Neural progenitor cell (in vitro differentiated cells): ENCODE measurements around the gene PSMC3IP. TPM values are rescaled to one million over a fixed set of nuclear protein-coding genes. Genes with fewer than 3 reads are reported as not detected.
"Not testable (repeated sequence)": the region's sequence is repeated elsewhere in the genome, so short reads cannot be mapped to it uniquely, and the experiment has no call there.

ENCODE experiments used
- DNase-seq: peaks from one replicate; pipeline ENCODE4 v3.0.0-alpha.2; 2016; ENCODE audit warnings: low spot score
- H2AFZ ChIP-seq: fragments of 200-600 bp; sonication (generic); replicated peaks from 2 replicates; pipeline ENCODE4 v1.6.1; 2016; ENCODE audit warnings: antibody characterized with exemption
- H3F3A ChIP-seq: fragments of 200-600 bp; sonication (generic); 2 replicates; pipeline ENCODE4 v1.6.1; 2016; ENCODE audit warnings: antibody characterized with exemption, low read depth
- H3K27ac ChIP-seq: fragments of 200-600 bp; sonication (generic); 2 replicates; pipeline ENCODE4 v1.5.1; 2016; ENCODE audit warnings: mild to moderate bottlenecking
- H3K27me3 ChIP-seq: fragments of 200-600 bp; sonication (generic); 2 replicates; pipeline ENCODE4 v1.6.1; 2016; ENCODE audit warnings: mild to moderate bottlenecking, moderate library complexity
- H3K36me3 ChIP-seq: fragments of 200-600 bp; sonication (generic); 2 replicates; pipeline ENCODE4 v1.5.1; 2016
- H3K4me1 ChIP-seq: fragments of 200-600 bp; sonication (generic); 2 replicates; pipeline ENCODE4 v1.6.1; 2016; ENCODE audit warnings: mixed run types
- H3K4me2 ChIP-seq: fragments of 200-600 bp; sonication (generic); 2 replicates; pipeline ENCODE4 v1.6.1; 2016
- H3K4me3 ChIP-seq: fragments of 200-600 bp; sonication (generic); 2 replicates; pipeline ENCODE4 v1.5.1; 2016
- H3K79me2 ChIP-seq: fragments of 200-600 bp; sonication (generic); 2 replicates; pipeline ENCODE4 v1.6.1; 2016; ENCODE audit warnings: low read depth
- H3K9ac ChIP-seq: fragments of 200-600 bp; sonication (generic); 2 replicates; pipeline ENCODE4 v1.6.1; 2016
- H3K9me3 ChIP-seq: fragments of 200-600 bp; sonication (generic); 2 replicates; pipeline ENCODE4 v1.5.1; 2016; ENCODE audit warnings: low read depth
- H4K20me1 ChIP-seq: fragments of 200-600 bp; sonication (generic); 2 replicates; pipeline ENCODE4 v1.6.1; 2016; ENCODE audit warnings: low read depth
- H3K27ac Mint-ChIP-seq: 3 replicates; pipeline ENCODE4 v1.8.0; 2021; ENCODE audit warnings: mixed read lengths
- H3K27me3 Mint-ChIP-seq: 2 replicates; pipeline ENCODE4 v1.8.0; 2022; ENCODE audit warnings: low read depth, mild to moderate bottlenecking, inconsistent platforms, moderate library complexity, mixed read lengths; ENCODE audit not compliant: insufficient read depth
- H3K36me3 Mint-ChIP-seq: 3 replicates; pipeline ENCODE4 v1.8.0; 2021; ENCODE audit warnings: mixed read lengths
- H3K4me1 Mint-ChIP-seq: 3 replicates; pipeline ENCODE4 v1.8.0; 2021; ENCODE audit warnings: mixed read lengths
- H3K4me3 Mint-ChIP-seq: 3 replicates; pipeline ENCODE4 v1.8.0; 2021; ENCODE audit warnings: mild to moderate bottlenecking, moderate library complexity, mixed read lengths
- H3K9me3 Mint-ChIP-seq: 3 replicates; pipeline ENCODE4 v1.8.0; 2020; ENCODE audit warnings: mixed read lengths
- CTCF ChIP-seq: fragments of 200-600 bp; sonication (generic); IDR thresholded peaks from 2 replicates; pipeline ENCODE4 v1.5.1; 2017; ENCODE audit warnings: antibody characterized with exemption, mild to moderate bottlenecking
- EZH2 ChIP-seq: fragments of 200-600 bp; sonication (generic); IDR thresholded peaks from 2 replicates; pipeline ENCODE4 v1.6.1; 2017; ENCODE audit warnings: antibody characterized with exemption, mild to moderate bottlenecking, moderate library complexity
- EZH2phosphoT487 ChIP-seq: fragments of 200-600 bp; sonication (generic); IDR thresholded peaks from 2 replicates; pipeline ENCODE4 v1.6.1; 2017; ENCODE audit warnings: antibody characterized with exemption
- total RNA-seq: library from RNA; depleted of rRNA; stranded (reverse); fragments of >200 nt; gene quantifications from 2 replicates; pipeline ENCODE4 v1.2.3, GENCODE V29; 2015; ENCODE audit warnings: low replicate concordance

PSMC3IP gene
- total RNA-seq, 1 donor from 2014 or later: 23.7 TPM

- Mint-ChIP-seq H3K4me3 (no peak overlapping the region), H3K27me3 (no peaks in the 10 kb centered on the region), H3K36me3 (peaks cover 5% of the 10 kb centered on the region), H3K4me1 (peaks cover 9% of the 10 kb centered on the region), H3K9me3 (no peaks in the 10 kb centered on the region), H3K27ac (no peak overlapping the region)
- H3K4me3 ChIP-seq: no peak overlapping the region
- peaks cover 3% of the 10 kb centered on the region for H3K4me1 ChIP-seq
- H3K27ac ChIP-seq: no peak overlapping the region
- no peaks in the 10 kb centered on the region for H3K36me3 ChIP-seq
- no peaks in the 10 kb centered on the region for H4K20me1 ChIP-seq
- no peaks in the 10 kb centered on the region for H3F3A ChIP-seq
- H2AFZ ChIP-seq: no peak overlapping the region
- DNase-seq: no peak
- H3K9ac ChIP-seq: no peak overlapping the region
- H3K4me2 ChIP-seq: no peak overlapping the region
- H3K27me3 ChIP-seq: no peaks in the 10 kb centered on the region
- no peak for TF ChIP-seq EZH2
- no peak for TF ChIP-seq CTCF
- TF ChIP-seq EZH2phosphoT487: no peak
- no peaks in the 10 kb centered on the region for H3K9me3 ChIP-seq
- peaks cover 5% of the 10 kb centered on the region for H3K79me2 ChIP-seq
Observed at GRCh38 chr17:42541041-42541833, 36.3 kb downstream of the PSMC3IP start.

- H3K79me2 ChIP-seq, H3K27ac ChIP-seq, H3K36me3 ChIP-seq, DNase-seq, H2AFZ ChIP-seq, H3K4me3 ChIP-seq, H3K36me3 Mint-ChIP-seq, H3F3A ChIP-seq, H3K9me3 ChIP-seq, H4K20me1 ChIP-seq, H3K4me1 ChIP-seq, H3K9me3 Mint-ChIP-seq, H3K27me3 Mint-ChIP-seq, H3K9ac ChIP-seq, H3K4me2 ChIP-seq, H3K27ac Mint-ChIP-seq, H3K27me3 ChIP-seq, H3K4me3 Mint-ChIP-seq: not testable (repeated sequence)
- H3K4me1 Mint-ChIP-seq: peaks cover 12% of the 10 kb centered on the region
Observed at GRCh38 chr17:42540558-42540957, 37.0 kb downstream of the PSMC3IP start.

- no peak overlapping the region for H3K4me3 ChIP-seq
- peaks cover 10% of the 10 kb centered on the region for H3K4me1 ChIP-seq
- H4K20me1 ChIP-seq: no peaks in the 10 kb centered on the region
- H2AFZ ChIP-seq: no peak overlapping the region
- H3K27me3 ChIP-seq: peaks cover 8% of the 10 kb centered on the region
- no peak overlapping the region for H3K4me3 Mint-ChIP-seq
- no peak overlapping the region for H3K27ac ChIP-seq
- H3F3A ChIP-seq: no peaks in the 10 kb centered on the region
- TF ChIP-seq EZH2: no peak
- no peak for TF ChIP-seq CTCF
- no peak for TF ChIP-seq EZH2phosphoT487
- H3K4me2 ChIP-seq: no peak overlapping the region
- peaks cover 3% of the 10 kb centered on the region for H3K36me3 Mint-ChIP-seq
- H3K9me3 ChIP-seq: no peaks in the 10 kb centered on the region
- H3K79me2 ChIP-seq: peaks cover 5% of the 10 kb centered on the region
- H3K27me3 Mint-ChIP-seq: no peaks in the 10 kb centered on the region
- H3K4me1 Mint-ChIP-seq: peaks cover 13% of the 10 kb centered on the region
- H3K27ac Mint-ChIP-seq: no peak overlapping the region
- no peak overlapping the region for H3K9ac ChIP-seq
- no peak for DNase-seq
- H3K9me3 Mint-ChIP-seq: no peaks in the 10 kb centered on the region
- H3K36me3 ChIP-seq: no peaks in the 10 kb centered on the region
Observed at GRCh38 chr17:42538482-42538881, 39.0 kb downstream of the PSMC3IP start.

GRCh38 chr17:42537826-42538451 is 39.6 kb downstream of the PSMC3IP start:
- H3K4me2 ChIP-seq: no peak overlapping the region
- DNase-seq: no peak
- TF ChIP-seq EZH2phosphoT487: no peak
- TF ChIP-seq CTCF: no peak
- TF ChIP-seq EZH2: no peak
- peaks cover 10% of the 10 kb centered on the region for H3K4me1 ChIP-seq
- H2AFZ ChIP-seq: no peak overlapping the region
- H3K79me2 ChIP-seq: peaks cover 5% of the 10 kb centered on the region
- no peaks in the 10 kb centered on the region for H3K9me3 ChIP-seq
- peak overlapping the region; percentile 77 for H3K4me3 Mint-ChIP-seq
- H4K20me1 ChIP-seq: no peaks in the 10 kb centered on the region
- peaks cover 13% of the 10 kb centered on the region for H3K4me1 Mint-ChIP-seq
- H3K27me3 Mint-ChIP-seq: no peaks in the 10 kb centered on the region
- H3K4me3 ChIP-seq: no peak overlapping the region
- no peak overlapping the region for H3K27ac Mint-ChIP-seq
- H3K27ac ChIP-seq: no peak overlapping the region
- peaks cover 3% of the 10 kb centered on the region for H3K36me3 Mint-ChIP-seq
- peaks cover 13% of the 10 kb centered on the region for H3K27me3 ChIP-seq
- no peaks in the 10 kb centered on the region for H3K36me3 ChIP-seq
- H3K9ac ChIP-seq: no peak overlapping the region
- H3F3A ChIP-seq: no peaks in the 10 kb centered on the region
- H3K9me3 Mint-ChIP-seq: no peaks in the 10 kb centered on the region
